Measurements from ENCODE around the gene CDC27.

GRCh38 chr17:47221154-47221553 lies 32.1 kb upstream of the CDC27 start:
- no peak for TF ChIP-seq TAF1 (IDR thresholded peaks at IDR 0.05; ENCODE audit: borderline replicate concordance, low read depth, low read length)
- TF ChIP-seq POLR2A (IDR thresholded peaks at IDR 0.05; ENCODE audit: low read depth, low read length), result no peak
- no peak for TF ChIP-seq POLR2AphosphoS5 (IDR thresholded peaks at IDR 0.05; ENCODE audit: low read depth, low read length)

Data from GM12892 (cell line).